Fibroblast of pulmonary artery (primary cell): ENCODE data around the gene GTF2IRD1.

ENCODE experiments used
- DNase-seq: peaks from one replicate; pipeline ENCODE4 v3.0.0-alpha.2; 2010; ENCODE audit warnings: low read depth
- H3K4me3 ChIP-seq: replicated peaks from 2 replicates; pipeline ENCODE4 v1.5.1; 2011; ENCODE audit warnings: low read depth, mild to moderate bottlenecking, control low read depth, low read length, moderate library complexity
- TF ChIP-seq, protein P1 (sequence below): IDR thresholded peaks from 2 replicates; pipeline ENCODE4 v1.5.1; 2011; ENCODE audit warnings: mild to moderate bottlenecking, control low read depth, low read length, inconsistent platforms; ENCODE audit errors: missing control alignments

GTF2IRD1 gene

DNA sequence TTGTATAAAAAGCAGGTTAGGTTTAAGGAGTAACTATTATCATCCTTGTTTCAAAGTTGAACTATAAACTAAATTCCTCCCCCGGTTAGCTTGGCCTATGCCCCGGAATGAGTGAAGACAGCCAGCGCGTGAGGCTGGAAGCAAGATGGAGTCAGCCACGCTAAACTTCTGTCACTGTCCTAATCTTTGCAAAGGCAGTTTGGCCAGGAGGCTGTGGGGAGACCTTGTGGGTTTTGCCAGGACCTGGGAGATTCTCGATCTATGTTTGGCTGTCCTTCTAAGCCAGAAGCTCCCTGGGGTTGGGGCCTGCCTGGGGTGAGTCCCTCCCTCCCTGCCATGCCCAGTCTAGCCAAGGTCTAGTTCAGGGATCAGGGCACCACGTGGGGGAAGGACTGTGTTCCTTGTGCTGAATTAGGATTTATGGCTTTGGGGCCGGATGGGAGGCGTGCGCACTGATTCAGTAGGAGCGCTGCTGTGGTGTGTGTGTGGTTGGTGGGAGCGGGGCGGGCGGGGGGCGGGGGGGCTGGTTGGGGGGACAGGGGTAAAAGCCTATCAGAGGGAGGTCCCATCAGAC is 871 bp upstream of the GTF2IRD1 start:
- TF ChIP-seq, protein P1, sequence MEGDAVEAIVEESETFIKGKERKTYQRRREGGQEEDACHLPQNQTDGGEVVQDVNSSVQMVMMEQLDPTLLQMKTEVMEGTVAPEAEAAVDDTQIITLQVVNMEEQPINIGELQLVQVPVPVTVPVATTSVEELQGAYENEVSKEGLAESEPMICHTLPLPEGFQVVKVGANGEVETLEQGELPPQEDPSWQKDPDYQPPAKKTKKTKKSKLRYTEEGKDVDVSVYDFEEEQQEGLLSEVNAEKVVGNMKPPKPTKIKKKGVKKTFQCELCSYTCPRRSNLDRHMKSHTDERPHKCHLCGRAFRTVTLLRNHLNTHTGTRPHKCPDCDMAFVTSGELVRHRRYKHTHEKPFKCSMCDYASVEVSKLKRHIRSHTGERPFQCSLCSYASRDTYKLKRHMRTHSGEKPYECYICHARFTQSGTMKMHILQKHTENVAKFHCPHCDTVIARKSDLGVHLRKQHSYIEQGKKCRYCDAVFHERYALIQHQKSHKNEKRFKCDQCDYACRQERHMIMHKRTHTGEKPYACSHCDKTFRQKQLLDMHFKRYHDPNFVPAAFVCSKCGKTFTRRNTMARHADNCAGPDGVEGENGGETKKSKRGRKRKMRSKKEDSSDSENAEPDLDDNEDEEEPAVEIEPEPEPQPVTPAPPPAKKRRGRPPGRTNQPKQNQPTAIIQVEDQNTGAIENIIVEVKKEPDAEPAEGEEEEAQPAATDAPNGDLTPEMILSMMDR: no peak
- H3K4me3 ChIP-seq: peak overlapping the region; percentile 61
- no peak for DNase-seq

- peak overlapping the region; percentile 61 for H3K4me3 ChIP-seq
- TF ChIP-seq, protein P1: no peak
- no peak for DNase-seq
These were observed 567 bp downstream of the GTF2IRD1 start for GRCh38 chr7:74454021-74454924.

DNA sequence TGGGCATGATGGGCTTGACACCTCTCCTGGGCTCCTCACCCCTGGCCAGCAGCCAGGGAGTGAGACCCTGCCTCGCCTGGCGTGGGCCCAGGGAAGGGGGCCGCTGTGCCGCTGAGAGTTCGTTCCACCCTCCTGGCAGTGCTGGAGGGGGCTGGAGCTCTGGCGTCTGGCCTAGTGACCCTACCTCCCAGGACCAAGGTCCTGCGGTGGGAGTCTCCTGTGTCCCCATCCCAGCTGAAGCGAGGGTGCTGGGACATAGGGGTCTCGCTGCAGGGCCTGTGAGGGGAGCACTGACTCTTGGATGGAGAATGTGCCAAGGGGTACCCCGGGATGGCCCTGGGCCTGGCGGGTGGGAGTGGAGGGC is 1.2 kb downstream of the GTF2IRD1 start:
- TF ChIP-seq, protein P1: no peak
- DNase-seq: no peak
- H3K4me3 ChIP-seq: peak overlapping the region; percentile 61

DNA sequence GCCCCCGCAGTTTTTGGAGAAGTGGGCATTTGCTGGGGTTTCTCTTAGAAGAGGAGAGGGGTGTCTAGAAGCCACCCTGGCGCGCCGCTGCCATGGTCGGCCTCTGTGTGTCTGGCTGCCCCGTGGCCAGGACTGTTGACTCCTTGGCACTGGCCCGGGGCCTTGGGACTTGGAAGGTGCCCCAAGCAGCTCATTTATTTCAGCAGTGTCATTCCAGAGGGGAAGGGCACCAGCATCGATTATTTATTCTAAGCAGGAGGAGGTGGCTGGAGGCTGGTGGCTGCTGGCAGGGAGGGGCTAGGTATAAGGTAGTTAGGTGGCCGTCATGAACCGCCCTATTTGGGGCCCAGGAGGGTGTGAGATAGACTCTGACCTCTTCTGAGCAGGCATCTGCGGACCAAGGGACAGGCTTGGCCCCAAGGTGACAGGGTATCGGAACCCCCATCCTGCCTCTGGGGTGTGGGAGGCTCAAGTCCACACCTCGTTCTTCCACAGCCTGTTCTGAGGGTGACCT is 1.6 kb downstream of the GTF2IRD1 start:
- H3K4me3 ChIP-seq: peak overlapping the region; percentile 61

GRCh38 chr7:74455928-74456327 is 2.2 kb downstream of the GTF2IRD1 start:
- peak; percentile 21 for DNase-seq
- TF ChIP-seq, protein P1: no peak
- H3K4me3 ChIP-seq: no peak overlapping the region

More for the DNA sequence above, 1.6 kb downstream of the GTF2IRD1 start:
- no peak for DNase-seq
- TF ChIP-seq, protein P1: no peak

DNA sequence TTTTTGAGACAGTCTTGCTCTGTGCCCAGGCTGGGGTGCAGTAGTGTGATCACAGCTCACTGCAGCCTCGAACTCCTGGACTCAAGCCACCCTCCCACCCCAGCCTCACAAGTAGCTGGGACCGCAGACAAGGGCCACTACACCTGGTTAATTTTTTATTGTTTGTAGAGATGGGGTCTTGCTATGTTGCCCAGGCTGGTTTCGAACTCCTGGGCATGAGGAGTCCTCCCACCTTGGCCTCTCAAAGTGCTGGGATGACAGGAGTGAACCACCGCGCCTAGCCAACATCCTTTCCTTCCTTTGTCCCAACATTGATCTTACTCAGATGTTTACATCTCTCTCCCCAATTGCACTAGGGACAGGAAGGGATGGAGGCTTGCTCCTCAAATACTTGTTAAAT is 3.3 kb downstream of the GTF2IRD1 start:
- H3K4me3 ChIP-seq: no peak overlapping the region
- TF ChIP-seq, protein P1: no peak
- DNase-seq: no peak
